K562 (cell line): ENCODE measurements around the gene COL4A2. TPM values are rescaled to one million over a fixed set of nuclear protein-coding genes. Genes with fewer than 3 reads are reported as not detected.

Source experiments
- ATAC-seq: fragments of 200-7000 bp; cut with Tn5 transposase; 3 replicates; pipeline ENCODE4 v1.9.1; 2020; ENCODE audit warnings: moderate library complexity
- BruUV-seq: library from RNA; stranded (reverse); fragments of 400-500 nt; replicated peaks from 2 replicates; lab custom pipeline; 2021; lab: Mats Ljungman, UMichigan
- CTCF ChIA-PET: fragments of 300-600 bp; formaldehyde crosslinking; extraction: SDS; loops from one replicate; lab custom pipeline; 2021; ENCODE audit warnings: low intra/inter-chr PET ratio; lab: Yijun Ruan, JAX
- POLR2A ChIA-PET: fragments of 300-600, 350-650 bp; sonication (Branson Sonifier 250); formaldehyde crosslinking; extraction: SDS; loops from one replicate; lab custom pipeline; 2021; ENCODE audit warnings: antibody characterized with exemption, inconsistent platforms; lab: Yijun Ruan, JAX
- DNase-seq, 4 experiments: peaks; one replicate each; pipeline versions ENCODE4 v3.0.0 to v3.0.0-alpha.2; 2011 to 2018; ENCODE audit warnings: low spot score in 3 of 4, mixed read lengths in 3 of 4; ENCODE audit errors: extremely low read depth in 1 of 4
- FAIRE-seq: peaks from 2 replicates; lab custom pipeline; 2011; peaks lifted over from hg19 to GRCh38; lab: Jason Lieb, UNC
- H2AFZ ChIP-seq: 2 replicates; pipeline ENCODE4 v1.6.0; 2011; ENCODE audit warnings: low read depth, low read length, control low read depth, inconsistent platforms
- H3K27ac ChIP-seq: fragments of 200-600 bp; 3 replicates; pipeline ENCODE4 v1.8.0; 2011; ENCODE audit warnings: low read depth, mild to moderate bottlenecking, control low read depth, inconsistent platforms, low read length, moderate library complexity, mixed read lengths; ENCODE audit errors: extremely low read depth
- H3K27me3 ChIP-seq, 2 experiments: fragments of 300-600 bp in 1 of 2; 2 replicates in 1 of 2; 3 replicates in 1 of 2; pipeline versions ENCODE4 v1.6.0 to v1.8.0; 2011; ENCODE audit warnings: inconsistent platforms in 2 of 2, low read length in 2 of 2, mild to moderate bottlenecking in 1 of 2, mixed read lengths in 1 of 2, moderate library complexity in 1 of 2; ENCODE audit not compliant: control insufficient read depth in 2 of 2, insufficient read depth in 2 of 2
- H3K36me3 ChIP-seq: fragments of 300-600 bp; 3 replicates; pipeline ENCODE4 v1.8.0; 2011; ENCODE audit warnings: mild to moderate bottlenecking, low read length, inconsistent platforms; ENCODE audit not compliant: control insufficient read depth, insufficient read depth
- H3K4me1 ChIP-seq, 2 experiments: fragments of 200-600 bp in 1 of 2; replicated peaks in 1 of 2; 2 replicates in 1 of 2; 3 replicates in 1 of 2; pipeline versions ENCODE4 v1.5.1 to v1.8.0; 2011; ENCODE audit warnings: inconsistent platforms in 2 of 2, low read length in 2 of 2, mild to moderate bottlenecking in 1 of 2, mixed read lengths in 1 of 2, moderate library complexity in 1 of 2; ENCODE audit not compliant: control insufficient read depth in 2 of 2, insufficient read depth in 2 of 2
- H3K4me2 ChIP-seq: 2 replicates; pipeline ENCODE4 v1.6.1; 2011; ENCODE audit warnings: low read length, control low read depth, inconsistent platforms, mixed read lengths; ENCODE audit not compliant: insufficient read depth
- H3K4me3 ChIP-seq: fragments of 200-600 bp; sonication (generic), shearing (Covaris generic); 2 replicates; pipeline ENCODE4 v1.5.1; 2016; ENCODE audit warnings: control low read depth, inconsistent platforms
- H3K79me2 ChIP-seq: fragments of 200-600 bp; 3 replicates; pipeline ENCODE4 v1.8.0; 2011; ENCODE audit warnings: low read length, inconsistent platforms; ENCODE audit not compliant: control insufficient read depth, insufficient read depth
- H3K9ac ChIP-seq, 2 experiments: 2 replicates each; pipeline versions ENCODE4 v1.6.0 to v1.6.1; 2011; ENCODE audit warnings: low read depth in 2 of 2, low read length in 2 of 2, control low read depth in 1 of 2, inconsistent platforms in 1 of 2, mild to moderate bottlenecking in 1 of 2, mixed read lengths in 1 of 2; ENCODE audit not compliant: insufficient read depth in 1 of 2
- H3K9me1 ChIP-seq: one replicate; pipeline ENCODE4 v1.6.0; 2011; ENCODE audit warnings: inconsistent platforms, mild to moderate bottlenecking, low read length, moderate library complexity; ENCODE audit not compliant: control insufficient read depth, insufficient read depth
- H3K9me3 ChIP-seq: replicated peaks from 2 replicates; pipeline ENCODE4 v1.5.1; 2011; ENCODE audit warnings: low read depth, low read length, inconsistent platforms; ENCODE audit not compliant: control insufficient read depth, insufficient read depth
- H4K20me1 ChIP-seq: replicated peaks from 2 replicates; pipeline ENCODE4 v1.6.1; 2011; ENCODE audit warnings: low read length, inconsistent platforms, mixed read lengths; ENCODE audit not compliant: control insufficient read depth, insufficient read depth
- ARID1B ChIP-seq: fragments of 450-650 bp; IDR thresholded peaks from 2 replicates; pipeline ENCODE4 v1.6.1; 2016; ENCODE audit warnings: antibody characterized with exemption, mild to moderate bottlenecking, inconsistent platforms
- ELF4 ChIP-seq: fragments of 450-650 bp; formaldehyde crosslinking; IDR thresholded peaks from 2 replicates; pipeline ENCODE4 v1.4.0; 2022; ENCODE audit warnings: missing genetic modification characterization
- HDAC3 ChIP-seq: fragments of 450-650 bp; IDR thresholded peaks from 2 replicates; pipeline ENCODE4 v1.6.1; 2018; ENCODE audit warnings: borderline replicate concordance, mild to moderate bottlenecking, moderate library complexity; ENCODE audit not compliant: partially characterized antibody
- HDGF ChIP-seq: fragments of 450-650 bp; IDR thresholded peaks from 2 replicates; pipeline ENCODE4 v1.6.1; 2016
- NFRKB ChIP-seq: fragments of 450-650 bp; IDR thresholded peaks from 2 replicates; pipeline ENCODE4 v1.6.1; 2016; ENCODE audit warnings: low read depth
- PCBP2 ChIP-seq: fragments of 200-400 bp; formaldehyde crosslinking; IDR thresholded peaks from 2 replicates; pipeline ENCODE4 v1.6.1; 2018; ENCODE audit warnings: low read length, low read depth, mild to moderate bottlenecking, moderate library complexity; ENCODE audit not compliant: poor library complexity, severe bottlenecking
- PML ChIP-seq: IDR thresholded peaks from 2 replicates; pipeline ENCODE4 v1.6.1; 2012; ENCODE audit warnings: low read length, inconsistent platforms
- SMARCE1 ChIP-seq: fragments of 450-650 bp; IDR thresholded peaks from 2 replicates; pipeline ENCODE4 v1.7.1; 2016; ENCODE audit warnings: mild to moderate bottlenecking
- WGBS: fragments of 100-300 bp; shearing (Covaris generic); methylation state at CpG from one replicate; pipeline ENCODE4 v1.1.6; 2016; ENCODE audit warnings: low coverage, mixed read lengths; ENCODE audit not compliant: insufficient coverage; ENCODE audit errors: missing lambda C conversion rate; 5-methylcytosine and 5-hydroxymethylcytosine counted together
- in situ Hi-C: fragments of 300-500 bp; cut with MboI; formaldehyde crosslinking; loops from 4 replicates; pipeline ENCODE4 v1.15.0; 2018; ENCODE audit warnings: inconsistent platforms, mixed read lengths
- intact Hi-C: fragments of 100-400 bp; cut with micrococcal nuclease; formaldehyde crosslinking; loops from 2 replicates; pipeline ENCODE4 v1.14.2; 2022
- polyA plus RNA-seq, 8 experiments: library from polyadenylated mRNA; depleted of rRNA in 4 of 8; stranded (reverse) in 5 of 8; unstranded in 3 of 8; fragments of >200 nt; fragmentation: Nextera tagmentation in 2 of 8; fragmentation: Illumina TruSeq in 1 of 8; extraction: Ambion mirVana in 2 of 8; extraction: Trizol in 1 of 8; gene quantifications; 2 replicates each; pipeline versions ENCODE4 v1.2.1 to v1.2.3, GENCODE V29; 2011 to 2014; ENCODE audit warnings: inconsistent platforms in 1 of 8, missing spikeins in 1 of 8
- total RNA-seq, 7 experiments: library from RNA; depleted of rRNA in 6 of 7; stranded (reverse); fragments of >200 nt in 6 of 7; fragmentation: Illumina TruSeq in 2 of 7; extraction: Trizol in 2 of 7; gene quantifications; 2 replicates each; pipeline versions ENCODE4 v1.2.1 to v1.2.3, GENCODE V29; 2011 to 2021; ENCODE audit warnings: low replicate concordance in 1 of 7
- TF ChIP-seq, protein P1 (sequence below): fragments of 450-650 bp; conservative IDR thresholded peaks from 2 replicates; pipeline ENCODE4 v1.6.1; 2016; ENCODE audit warnings: missing genetic modification characterization, low read depth, mild to moderate bottlenecking, missing compliant biosample characterization, moderate library complexity

COL4A2 gene
- total and polyA plus RNA-seq, 9 of the 15 experiments (the other 6 are each of a cell fraction or from before 2014, with no cell fraction given), result 0.13 to 15.2 (median 8.1) TPM

DNA sequence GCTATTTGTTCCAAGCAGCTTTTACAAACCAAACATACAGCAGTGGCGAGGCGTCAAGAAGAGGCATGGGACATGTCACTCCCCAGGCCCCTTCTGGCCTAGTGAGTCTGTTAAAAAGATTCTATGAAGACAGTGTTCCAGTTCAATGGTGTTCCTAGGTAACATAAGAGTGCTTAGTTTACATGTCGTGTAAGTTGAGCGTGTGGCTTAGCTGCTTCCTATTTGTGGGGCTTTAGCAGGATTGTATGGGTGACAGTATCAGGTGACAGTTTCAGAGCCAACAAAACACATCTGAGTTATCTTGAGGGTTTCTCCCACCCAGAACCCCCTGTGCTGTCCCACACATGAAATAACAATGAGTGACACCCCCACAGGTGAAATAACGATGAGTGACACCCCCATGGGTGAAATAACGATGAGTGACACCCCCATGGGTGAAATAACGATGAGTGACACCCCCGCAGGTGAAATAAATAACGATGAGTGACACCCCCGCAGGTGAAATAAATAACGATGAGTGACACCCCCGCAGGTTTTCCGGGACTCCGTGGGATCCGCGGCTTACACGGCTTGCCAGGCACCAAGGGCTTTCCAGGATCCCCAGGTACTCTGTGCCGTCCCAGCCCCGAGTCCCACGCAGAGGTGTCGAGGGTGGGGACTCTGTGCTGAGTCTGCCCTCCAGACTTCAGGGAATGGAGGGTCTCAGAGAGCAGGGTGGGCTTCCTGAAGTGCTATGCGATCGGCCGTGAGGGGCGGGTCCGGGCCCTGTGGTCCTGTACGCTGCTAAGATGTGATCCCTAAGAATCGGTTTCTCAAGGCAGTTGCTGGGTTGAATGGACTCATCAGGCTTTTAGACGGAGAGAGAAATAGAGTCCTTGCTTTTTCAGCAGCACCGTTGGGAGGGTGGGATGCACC lies 185.9 kb downstream of the COL4A2 start:
- no peaks in the 10 kb centered on the region for H3K79me2 ChIP-seq
- WGBS, result 48% methylated on average over 18 of the region's 30 CpGs
- CTCF ChIA-PET, result interaction anchor here (0.7 kb wide), 1 partner anchor 14 kb away, joined by 4 read pairs; no protein-coding TSS in a partner anchor
- no peak overlapping the region for H3K9ac ChIP-seq
- POLR2A ChIA-PET, result no interaction called here
- no TSS peak for BruUV-seq
- H3K4me1 ChIP-seq, result peaks cover 0 to 19% of the 10 kb centered on the region in 2 experiments; a peak in 2 of 5 replicates
- no peaks in the 10 kb centered on the region for H3K36me3 ChIP-seq
- H3K4me3 ChIP-seq, result no peak overlapping the region
- H3K27ac ChIP-seq, result no peak overlapping the region
- H3K4me2 ChIP-seq, result no peak overlapping the region
- no peaks in the 10 kb centered on the region for H3K9me3 ChIP-seq
- no peak for FAIRE-seq
- no peak overlapping the region for H2AFZ ChIP-seq
- H3K27me3 ChIP-seq, result no peaks in the 10 kb centered on the region; a peak in 1 of 5 replicates
- in situ Hi-C loops (no loop called here), intact Hi-C loops (no loop called here)
- no peaks in the 10 kb centered on the region for H4K20me1 ChIP-seq
- peaks cover 3% of the 10 kb centered on the region for H3K9me1 ChIP-seq
- no peak for ATAC-seq
- DNase-seq, result no peak
- TF ChIP-seq, protein P1, sequence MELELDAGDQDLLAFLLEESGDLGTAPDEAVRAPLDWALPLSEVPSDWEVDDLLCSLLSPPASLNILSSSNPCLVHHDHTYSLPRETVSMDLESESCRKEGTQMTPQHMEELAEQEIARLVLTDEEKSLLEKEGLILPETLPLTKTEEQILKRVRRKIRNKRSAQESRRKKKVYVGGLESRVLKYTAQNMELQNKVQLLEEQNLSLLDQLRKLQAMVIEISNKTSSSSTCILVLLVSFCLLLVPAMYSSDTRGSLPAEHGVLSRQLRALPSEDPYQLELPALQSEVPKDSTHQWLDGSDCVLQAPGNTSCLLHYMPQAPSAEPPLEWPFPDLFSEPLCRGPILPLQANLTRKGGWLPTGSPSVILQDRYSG (tag), result no peak
- no peak for TF ChIP-seq SMARCE1
- no peak for TF ChIP-seq ELF4
- no peak for TF ChIP-seq PCBP2
- TF ChIP-seq HDAC3, result no peak
- no peak for TF ChIP-seq PML
- TF ChIP-seq NFRKB, result no peak
- no peak for TF ChIP-seq HDGF
- no peak for TF ChIP-seq ARID1B
